ENCODE results near the gene DDC. TPM values are rescaled to one million over a fixed set of nuclear protein-coding genes. Genes with fewer than 3 reads are reported as not detected.

The DDC gene
- polyA plus RNA-seq, 1 experiment = not detected

GRCh38 chr7:50481867-50482266, 83.3 kb downstream of the DDC start:
- no peak overlapping the region for H3K4me3 ChIP-seq (ENCODE audit: low read depth, low read length)
- CTCF ChIA-PET = interaction anchor here (1.4 to 2.1 kb wide), 2 partner anchors 13 to 660 kb away, joined by 6 to 8 read pairs; no protein-coding TSS in a partner anchor
- no peak for DNase-seq (ENCODE audit: low read depth, low spot score)
- no peak for TF ChIP-seq CTCF (IDR thresholded peaks at IDR 0.05; ENCODE audit: low read depth, low read length)
- peaks cover 4% of the 10 kb centered on the region for H3K27me3 ChIP-seq (ENCODE audit: control insufficient read depth, insufficient read depth, low read length)
- H3K27ac ChIP-seq (ENCODE audit: low read depth, low read length) = no peak overlapping the region
- H3K9me3 ChIP-seq (ENCODE audit: control insufficient read depth, insufficient read depth, low read length) = no peaks in the 10 kb centered on the region
- POLR2A ChIA-PET = no interaction called here

DNA sequence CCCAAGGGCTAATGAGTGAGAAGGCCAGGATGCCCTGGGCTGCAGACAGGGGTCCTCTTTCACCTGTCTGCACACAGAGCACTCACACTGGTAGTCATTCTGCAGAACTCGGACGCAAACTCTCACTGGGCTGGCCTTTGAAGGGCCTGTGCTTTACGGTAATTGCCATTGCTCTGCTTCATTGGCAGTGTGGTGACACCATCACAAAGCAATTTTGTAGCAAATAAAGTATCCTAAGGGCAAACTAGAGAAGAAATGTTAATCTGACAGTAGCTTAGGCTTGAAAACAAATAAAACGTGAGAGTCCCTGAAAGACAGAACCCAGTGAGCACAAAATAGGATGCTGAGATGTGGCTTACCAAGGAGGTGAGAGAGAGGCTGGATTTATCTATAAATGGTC, 84.4 kb downstream of the DDC start:
- Histone ChIP-seq H3K4me3 (ENCODE audit: low read depth, low read length) (no peak overlapping the region), H3K27me3 (ENCODE audit: control insufficient read depth, insufficient read depth, low read length) (peaks cover 4% of the 10 kb centered on the region), H3K27ac (ENCODE audit: low read depth, low read length) (no peak overlapping the region), H3K9me3 (ENCODE audit: control insufficient read depth, insufficient read depth, low read length) (no peaks in the 10 kb centered on the region)
- ChIA-PET CTCF (interaction anchor here (1.4 to 2.1 kb wide), 2 partner anchors 12 to 661 kb away, joined by 6 to 8 read pairs; no protein-coding TSS in a partner anchor), POLR2A (no interaction called here)
- TF ChIP-seq CTCF (IDR thresholded peaks at IDR 0.05; ENCODE audit: low read depth, low read length) = no peak
- DNase-seq (ENCODE audit: low read depth, low spot score) = no peak

- POLR2A ChIA-PET = no interaction called here
- Histone ChIP-seq H3K27me3 (ENCODE audit: control insufficient read depth, insufficient read depth, low read length) (peaks cover 8% of the 10 kb centered on the region), H3K4me3 (ENCODE audit: low read depth, low read length) (no peak overlapping the region), H3K9me3 (ENCODE audit: control insufficient read depth, insufficient read depth, low read length) (no peaks in the 10 kb centered on the region), H3K27ac (ENCODE audit: low read depth, low read length) (no peak overlapping the region)
- CTCF ChIA-PET = interaction anchor here (2.1 kb wide), 1 partner anchor 11 kb away, joined by 8 read pairs; no protein-coding TSS in a partner anchor
- no peak for DNase-seq (ENCODE audit: low read depth, low spot score)
- no peak for TF ChIP-seq CTCF (IDR thresholded peaks at IDR 0.05; ENCODE audit: low read depth, low read length)
These were observed 85.3 kb downstream of the DDC start for GRCh38 chr7:50479743-50480517.

DNA sequence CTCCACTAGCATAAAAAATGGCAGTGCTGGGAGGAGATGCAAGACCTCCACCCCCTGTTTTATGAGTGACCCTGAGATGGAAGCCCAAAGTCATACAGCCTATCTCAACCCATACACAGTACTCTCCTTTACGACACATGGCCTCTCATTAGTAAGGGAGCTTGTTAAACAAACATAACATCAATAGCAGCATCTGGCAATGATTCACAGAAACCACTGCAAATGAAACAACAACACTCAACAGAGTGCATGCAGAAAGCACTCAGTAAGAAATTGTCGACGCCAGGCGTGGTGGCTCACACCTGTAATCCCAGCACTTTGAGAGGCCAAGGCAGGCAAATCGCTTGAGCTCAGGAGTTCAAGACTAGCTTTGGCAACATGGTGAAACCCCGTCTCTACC, 87.6 kb downstream of the DDC start:
- POLR2A ChIA-PET = no interaction called here
- no peak overlapping the region for H3K27ac ChIP-seq (ENCODE audit: low read depth, low read length)

More for the DNA sequence above, 87.6 kb downstream of the DDC start:
- H3K9me3 ChIP-seq (ENCODE audit: control insufficient read depth, insufficient read depth, low read length) = no peaks in the 10 kb centered on the region
- no peak overlapping the region for H3K4me3 ChIP-seq (ENCODE audit: low read depth, low read length)
- TF ChIP-seq CTCF (IDR thresholded peaks at IDR 0.05; ENCODE audit: low read depth, low read length) = no peak
- no peak for DNase-seq (ENCODE audit: low read depth, low spot score)
- H3K27me3 ChIP-seq (ENCODE audit: control insufficient read depth, insufficient read depth, low read length) = peaks cover 8% of the 10 kb centered on the region
- CTCF ChIA-PET = interaction anchor here (0.9 to 1.4 kb wide), 2 partner anchors 9 to 683 kb away, joined by 3 to 8 read pairs; no protein-coding TSS in a partner anchor

Data from AG04450 (cell line).